HG03558 (cell line): Measurements from ENCODE around the gene STK17A.
A peak's percentile ranks its signal among the peaks of the same experiment; 100 is the strongest.

Experiments used
- ATAC-seq: cut with Tn5 transposase; IDR thresholded peaks from one replicate; pipeline ENCODE4 v1.9.1; 2021; ENCODE audit warnings: moderate number of reproducible peaks; ENCODE audit not compliant: unreplicated experiment; ENCODE audit errors: extremely low read depth

STK17A gene

DNA sequence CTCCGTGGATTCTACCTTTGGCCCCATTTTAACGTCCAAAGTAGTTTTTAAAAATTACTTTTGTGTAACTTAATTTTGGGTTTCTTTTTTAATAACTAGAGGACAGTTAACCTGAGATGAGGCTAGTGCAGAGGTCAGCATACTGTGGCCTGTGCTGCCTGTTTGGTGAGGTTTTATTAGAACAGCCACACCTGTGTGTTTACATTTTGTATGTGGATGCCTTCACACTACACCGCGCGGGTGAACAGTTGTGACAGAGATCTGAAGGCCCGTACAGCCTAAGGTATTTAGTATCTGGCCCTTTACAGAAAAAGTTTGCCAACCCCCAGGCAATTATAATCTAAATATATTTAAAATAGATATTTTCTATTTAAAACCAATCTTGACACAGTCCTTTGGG, 46.9 kb downstream of the STK17A start:
- no peak for ATAC-seq

DNA sequence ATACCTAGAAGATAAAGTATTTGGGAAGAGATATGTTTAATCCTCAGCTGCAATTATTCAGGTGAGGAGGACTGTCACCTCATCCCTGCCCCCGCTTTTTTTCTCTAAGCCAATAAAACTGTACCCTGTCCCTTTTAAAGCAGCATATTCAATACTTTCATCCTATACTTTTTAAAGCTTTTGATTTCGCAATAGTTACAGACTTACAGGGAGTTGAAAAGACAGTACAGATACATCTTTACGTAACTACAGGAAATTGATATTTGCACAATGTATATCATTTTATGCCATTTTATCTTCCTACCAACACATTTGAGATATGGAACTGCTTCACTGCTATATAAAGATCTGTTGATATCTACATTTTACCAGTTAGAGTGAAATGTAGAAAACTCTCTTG, 47.6 kb downstream of the STK17A start:
- no peak for ATAC-seq

DNA sequence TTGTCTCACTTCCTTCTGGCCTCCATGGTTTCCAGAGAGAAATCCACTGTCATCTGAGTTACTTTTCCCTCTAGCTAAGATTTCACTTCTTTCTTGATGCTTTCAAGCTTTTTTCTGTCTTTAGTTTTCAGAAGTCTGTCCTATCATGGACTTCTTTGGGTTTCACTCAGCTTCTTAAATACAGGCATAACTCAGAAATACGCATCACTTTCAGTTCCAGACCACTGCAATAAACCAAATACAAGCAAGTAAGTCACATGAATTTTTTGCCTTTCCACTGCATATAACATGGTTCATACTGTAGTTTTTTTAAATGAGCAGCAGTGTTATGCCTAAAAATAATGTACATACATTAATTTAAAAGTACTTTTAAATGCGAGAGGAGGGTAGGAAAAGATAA, 48.7 kb downstream of the STK17A start:
- ATAC-seq, result no peak

DNA sequence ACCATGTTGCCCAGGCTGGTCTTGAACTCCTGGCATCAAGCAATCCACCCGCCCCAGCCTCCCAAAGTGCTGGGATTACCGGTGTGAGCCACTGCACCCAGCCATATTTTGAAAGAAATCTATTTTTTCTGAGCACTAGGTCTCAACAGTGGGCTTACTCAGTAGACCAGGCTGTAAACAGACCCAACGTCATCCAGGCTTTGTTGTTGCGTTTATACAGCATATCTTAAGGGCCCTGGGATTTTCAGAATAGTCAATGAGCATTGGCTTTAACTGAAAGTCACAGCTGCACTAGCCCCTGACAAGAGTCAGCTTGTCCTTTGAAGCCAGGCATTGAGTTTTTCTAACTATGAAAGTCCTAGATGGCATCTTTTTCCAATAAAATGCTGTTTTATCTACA, 49.8 kb downstream of the STK17A start:
- no peak for ATAC-seq

DNA sequence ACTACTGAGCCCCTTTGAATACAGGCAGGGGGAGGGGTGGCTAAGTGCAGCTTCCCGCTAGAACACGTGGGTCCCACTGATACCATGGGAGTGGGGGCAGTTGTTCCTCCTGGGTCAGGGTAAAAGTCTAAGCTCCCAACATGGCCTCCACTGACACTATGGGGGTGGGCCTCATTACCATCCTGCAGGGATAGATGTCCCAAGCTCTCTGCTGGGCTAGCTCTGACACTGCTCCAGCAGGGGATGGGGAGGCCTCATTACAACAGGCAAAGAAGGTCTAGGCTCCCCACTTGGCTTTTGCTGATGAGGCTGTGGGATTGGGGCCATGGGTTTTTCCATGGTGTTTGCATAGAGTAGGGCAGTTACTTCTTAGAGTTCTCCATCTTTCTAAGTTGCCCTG, 51.5 kb downstream of the STK17A start:
- ATAC-seq, result no peak

DNA sequence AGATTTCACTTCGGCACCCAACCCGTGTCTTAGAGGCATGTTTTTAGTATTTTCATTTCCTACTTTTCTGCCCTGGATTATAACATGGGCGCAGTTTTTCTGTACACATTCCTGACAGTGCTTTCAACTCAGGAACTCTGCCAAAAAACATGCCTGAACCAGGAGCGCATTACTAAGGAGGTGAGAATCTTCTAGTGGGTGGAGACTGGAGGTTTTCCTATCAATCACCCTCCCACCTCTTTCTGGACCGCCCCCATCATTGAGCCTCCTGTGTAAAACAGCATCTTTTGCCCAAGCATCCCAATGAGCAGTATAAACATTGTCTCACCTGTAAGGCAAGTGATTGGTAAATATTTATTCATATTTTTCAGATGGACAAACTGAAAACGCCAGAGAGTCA, 53.2 kb downstream of the STK17A start:
- ATAC-seq, result no peak

DNA sequence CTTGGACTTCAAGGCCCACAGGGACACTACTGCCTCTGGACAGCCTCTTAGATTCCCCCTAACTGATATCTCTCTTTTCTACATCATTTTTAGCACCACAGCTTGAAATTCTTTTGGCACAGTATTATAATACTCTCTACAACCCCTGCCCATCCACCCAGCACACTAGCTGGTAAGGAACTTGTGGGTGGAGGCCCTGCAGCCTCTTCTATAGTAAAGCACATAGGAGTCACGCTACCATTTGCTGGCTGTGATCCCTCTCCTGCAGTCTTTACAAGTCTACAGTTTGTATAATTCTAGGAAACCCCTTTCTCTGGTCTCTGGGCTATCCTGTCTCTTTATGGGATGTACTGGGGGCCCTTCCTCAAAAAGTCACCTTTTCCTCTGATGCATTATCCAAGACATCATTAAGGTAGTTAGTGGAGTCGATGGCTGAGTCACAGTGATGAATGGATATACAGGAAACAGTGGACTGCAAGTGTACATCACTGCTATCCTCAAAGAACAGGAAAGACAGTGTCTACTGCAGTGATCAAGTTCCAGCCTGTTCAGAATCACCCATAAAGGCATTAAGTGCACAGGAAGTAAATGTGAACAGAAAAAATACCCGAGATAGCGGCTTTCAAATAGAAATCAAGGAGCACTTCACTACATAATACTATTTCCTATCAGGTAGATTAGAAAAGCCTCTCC, 54.4 kb downstream of the STK17A start:
- ATAC-seq, result no peak

DNA sequence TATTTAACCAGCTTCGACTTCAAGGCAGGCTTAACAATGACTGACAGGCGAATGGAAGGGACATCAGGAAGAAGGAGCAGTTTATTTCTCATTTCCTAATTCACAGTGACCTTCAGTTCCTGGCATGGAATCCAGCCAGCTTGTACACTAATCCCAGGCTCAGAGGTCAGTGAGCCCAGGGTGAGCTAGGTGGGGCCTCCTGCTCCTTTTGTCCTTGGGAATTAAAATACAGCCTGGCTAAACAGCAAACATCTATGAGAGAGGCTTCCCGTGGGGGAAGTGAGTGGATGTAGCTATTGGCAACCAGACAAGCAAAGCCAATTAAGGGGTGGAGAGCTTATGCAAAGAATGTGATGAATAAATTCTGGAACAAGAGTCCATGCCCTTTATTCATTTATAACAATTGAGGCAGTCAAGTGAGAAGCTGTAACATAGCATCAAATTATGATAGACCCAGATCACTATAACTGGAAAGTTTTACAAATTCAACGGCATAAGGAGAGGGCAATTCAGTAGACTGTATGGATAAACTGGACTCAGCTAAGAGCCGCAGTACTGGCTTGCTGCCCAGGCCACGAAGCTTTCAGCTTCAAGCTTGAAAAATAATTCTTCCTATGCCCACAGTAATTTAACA, 57.1 kb downstream of the STK17A start:
- no peak for ATAC-seq

DNA sequence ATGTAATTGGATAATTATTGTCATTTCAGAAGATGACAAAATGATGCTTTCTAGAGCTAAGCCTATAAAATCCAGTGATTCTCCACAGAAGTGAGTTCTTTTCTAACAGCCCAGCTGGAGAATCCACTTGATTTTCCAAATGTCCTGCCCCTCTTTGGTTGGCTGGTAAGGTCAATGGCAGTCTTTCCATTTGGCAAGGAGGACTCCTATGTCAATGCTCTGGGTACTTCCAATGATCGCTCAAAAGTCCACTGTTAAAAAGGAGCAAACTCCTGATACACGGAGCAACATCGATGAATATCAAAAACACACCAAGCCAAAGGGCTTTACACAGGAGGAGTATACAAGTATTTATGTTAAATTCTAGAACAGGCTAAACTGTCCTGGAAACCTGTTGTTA, 57.8 kb downstream of the STK17A start:
- ATAC-seq, result no peak

DNA sequence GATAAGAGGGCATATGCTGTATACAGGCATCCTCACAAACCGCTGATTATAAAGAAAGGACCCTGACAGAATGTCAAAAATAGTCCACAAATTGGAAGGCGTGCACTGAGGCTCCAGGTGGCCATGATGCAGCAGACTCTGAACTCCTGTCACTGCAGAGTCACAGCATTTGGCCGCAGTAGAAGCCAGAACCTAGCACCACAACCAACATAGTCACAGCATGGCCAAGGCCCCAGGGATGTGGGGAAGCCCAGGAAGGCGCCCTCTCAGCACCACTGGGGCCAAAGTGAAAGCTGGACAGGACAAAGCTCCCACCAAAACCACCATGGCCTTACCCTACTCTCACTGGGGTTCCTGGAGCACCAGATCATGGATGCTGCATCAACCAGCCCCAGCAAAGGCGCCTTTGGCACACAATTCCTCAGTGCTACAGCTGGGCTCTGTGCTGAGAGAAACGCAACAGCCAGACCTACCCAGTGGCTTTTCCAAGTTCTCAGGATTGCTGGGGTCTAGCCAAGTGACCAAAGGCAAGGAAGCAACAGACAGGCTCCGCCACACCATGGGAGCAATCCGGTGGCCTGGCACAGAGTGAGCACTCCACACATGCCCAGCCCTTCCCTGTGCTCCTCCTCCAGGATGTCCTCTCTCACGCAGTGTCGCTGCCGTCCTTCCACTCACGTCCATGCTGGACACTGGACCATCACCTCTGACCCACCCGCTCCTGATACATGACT, 60.2 kb downstream of the STK17A start:
- no peak for ATAC-seq

DNA sequence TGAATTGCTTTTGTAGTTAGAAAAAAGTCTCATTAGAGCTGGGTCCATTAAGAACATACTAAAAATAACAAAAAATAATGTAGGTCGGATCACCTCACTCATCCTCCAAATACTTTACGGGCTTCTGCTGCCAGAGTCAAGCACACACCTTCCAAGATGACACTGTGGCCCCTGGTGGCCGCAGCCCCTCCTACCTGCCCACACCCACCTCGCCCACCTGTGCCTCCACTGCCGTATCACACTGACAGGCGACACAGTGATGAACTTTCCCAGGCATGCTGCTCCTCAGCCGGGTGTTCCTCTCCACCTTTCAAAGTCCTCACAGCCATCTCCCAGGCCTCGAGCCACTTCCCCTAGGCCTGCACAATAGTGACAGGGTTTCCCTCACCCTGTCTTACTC, 60.9 kb downstream of the STK17A start:
- no peak for ATAC-seq

DNA sequence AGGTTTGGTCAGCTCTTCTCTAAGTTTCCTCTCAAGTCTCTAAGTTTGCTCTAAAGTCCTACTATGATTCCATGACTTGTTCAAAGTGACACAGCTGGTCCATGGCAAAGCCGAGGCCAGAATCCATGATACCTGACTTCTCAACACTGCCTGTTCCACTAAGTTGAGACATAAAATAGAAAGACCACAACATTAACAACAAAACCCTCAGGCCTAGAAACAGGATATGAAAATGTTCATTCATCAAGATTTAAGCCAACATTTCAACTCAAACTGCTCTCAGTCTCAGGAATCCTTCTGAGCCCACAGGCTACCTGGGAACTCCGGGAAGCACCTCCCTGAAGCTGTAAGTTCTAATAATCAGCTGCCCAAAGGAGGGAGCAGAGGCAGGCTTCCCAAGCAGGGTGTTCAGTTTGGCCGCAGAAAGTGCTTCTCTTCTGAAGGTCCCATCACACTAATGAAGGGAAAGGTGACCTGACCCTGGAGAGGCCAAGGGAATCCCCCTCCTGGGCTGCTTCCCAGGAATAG, 62.9 kb downstream of the STK17A start:
- ATAC-seq, result no peak

DNA sequence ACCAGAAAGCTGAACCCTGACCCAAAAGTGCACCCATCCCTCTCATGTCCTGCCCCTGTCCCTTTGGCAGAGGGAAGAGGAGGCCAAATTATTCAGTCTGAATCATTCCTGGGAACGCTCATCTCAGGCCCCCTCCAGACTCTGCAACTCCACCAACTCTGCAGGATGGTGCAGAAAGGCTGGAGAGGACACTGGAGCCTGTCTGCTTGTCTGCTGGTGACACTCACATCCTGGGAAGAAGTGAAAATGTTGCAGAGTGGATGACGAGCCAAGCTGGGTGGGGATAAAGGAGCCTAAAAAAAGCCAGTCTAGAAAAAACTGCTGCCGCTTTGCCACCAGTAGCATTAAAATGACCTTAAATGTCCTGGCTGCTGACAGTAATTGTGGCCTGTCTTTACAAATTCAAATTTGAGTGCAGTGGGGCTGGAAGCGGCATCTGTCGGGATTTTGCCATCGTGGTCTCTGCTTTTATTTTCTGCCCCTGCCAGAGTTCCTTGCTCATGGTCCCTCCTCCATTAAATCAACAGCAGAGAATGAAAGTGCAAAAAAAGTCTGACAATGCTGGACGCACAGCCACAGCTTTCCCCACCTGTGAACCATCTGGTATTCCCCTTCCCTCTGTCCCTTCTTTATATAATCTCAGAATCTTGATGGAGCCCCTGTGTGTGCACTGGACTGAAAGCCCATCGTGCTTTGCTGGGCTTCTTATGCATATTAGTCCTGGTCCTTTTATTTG, 63.9 kb downstream of the STK17A start:
- no peak for ATAC-seq

DNA sequence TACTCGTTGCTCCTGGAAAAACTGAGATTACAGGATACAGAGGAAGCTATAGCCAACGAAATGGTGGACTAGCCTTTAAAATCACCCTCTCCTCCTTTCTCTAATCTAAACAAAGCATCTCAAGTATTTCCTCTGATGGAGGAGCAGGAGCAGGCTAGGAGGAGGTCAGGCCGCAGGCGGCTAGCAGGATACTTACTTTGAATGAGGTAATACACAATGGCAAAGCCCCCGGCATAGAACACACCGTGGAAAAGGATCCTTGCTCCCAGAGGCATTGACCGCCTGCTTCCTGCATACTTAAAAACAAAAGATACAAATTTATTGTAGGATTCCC, 64.4 kb downstream of the STK17A start:
- ATAC-seq, result no peak

DNA sequence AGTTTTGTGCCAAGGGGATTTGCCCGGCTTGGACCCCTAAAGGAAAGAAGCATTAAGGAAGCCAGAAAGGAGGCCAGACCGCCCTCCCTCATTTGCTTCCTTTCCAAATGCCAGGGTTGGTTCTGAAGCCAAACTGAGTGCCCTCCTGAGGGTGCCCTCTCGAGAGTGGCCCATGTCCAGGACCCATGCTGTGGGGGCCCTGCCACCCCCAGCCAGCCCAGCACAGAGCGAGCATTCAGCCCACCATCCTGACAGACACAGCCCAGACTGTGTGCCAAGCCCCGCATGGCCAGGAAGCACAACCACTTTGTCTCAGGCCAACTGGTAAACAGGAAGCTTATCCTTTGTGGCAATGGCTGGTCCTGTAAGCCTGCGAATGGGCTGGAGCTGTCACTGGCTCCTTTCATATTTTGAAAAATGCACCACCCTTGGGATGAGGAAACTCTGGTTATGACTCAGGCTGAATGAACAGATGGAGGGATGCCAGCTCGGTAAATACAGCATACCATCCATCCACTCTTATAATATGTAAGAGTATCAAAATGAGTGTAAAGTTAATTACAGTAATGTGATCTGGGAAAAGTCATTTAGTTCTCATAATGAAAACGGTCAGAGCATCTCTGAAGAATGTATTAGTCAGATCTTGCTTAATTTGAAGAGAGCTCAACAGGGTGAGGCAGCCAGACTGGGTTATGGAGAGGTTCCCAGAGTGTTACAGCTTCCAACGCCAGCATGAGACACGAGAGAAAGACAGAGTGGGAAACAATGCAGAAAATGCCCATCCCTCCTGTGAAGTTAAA, 65.0 kb downstream of the STK17A start:
- no peak for ATAC-seq

DNA sequence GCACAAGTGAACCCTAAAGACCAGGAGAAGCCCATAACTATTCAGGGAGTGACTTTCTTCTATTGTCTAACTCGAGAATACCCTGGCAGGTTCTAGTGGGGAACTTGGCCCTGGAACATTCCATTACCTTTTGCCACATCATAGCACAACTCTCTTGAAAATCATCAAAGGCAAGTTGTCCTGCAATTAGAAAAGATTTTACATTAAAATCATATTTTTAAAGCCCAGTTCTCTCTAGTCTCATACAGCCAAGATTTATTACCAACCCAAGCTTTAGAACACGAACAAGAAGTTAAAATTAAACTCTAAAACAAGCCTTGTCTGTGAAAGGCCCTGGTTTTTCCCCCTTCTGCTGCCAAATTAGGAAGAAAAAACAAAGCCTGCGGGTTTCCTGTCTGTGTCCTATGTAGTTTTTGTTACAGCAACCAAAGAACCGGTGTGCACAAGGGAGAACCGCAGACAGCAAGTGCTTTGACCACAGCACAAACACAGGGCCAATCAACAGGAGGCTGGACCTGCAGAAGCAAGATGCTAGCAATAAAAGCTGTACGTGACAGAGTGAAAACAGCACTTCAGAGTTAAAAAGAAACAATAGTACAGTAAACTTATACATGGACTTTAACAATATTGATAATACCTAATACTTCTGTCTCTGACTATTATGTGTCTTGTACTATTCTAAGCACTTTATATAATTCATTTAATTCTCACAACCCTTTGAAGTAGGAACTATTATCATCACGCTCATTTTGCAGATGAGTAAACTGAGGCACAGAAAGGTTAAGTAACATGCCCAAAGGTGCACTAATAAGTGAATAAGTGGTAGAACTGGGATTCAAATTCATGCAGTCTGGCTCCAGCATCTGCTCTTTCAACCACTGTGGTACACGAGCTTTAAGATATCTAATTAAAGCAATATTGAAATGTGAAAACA, 65.8 kb downstream of the STK17A start:
- ATAC-seq, result peak; percentile 44

DNA sequence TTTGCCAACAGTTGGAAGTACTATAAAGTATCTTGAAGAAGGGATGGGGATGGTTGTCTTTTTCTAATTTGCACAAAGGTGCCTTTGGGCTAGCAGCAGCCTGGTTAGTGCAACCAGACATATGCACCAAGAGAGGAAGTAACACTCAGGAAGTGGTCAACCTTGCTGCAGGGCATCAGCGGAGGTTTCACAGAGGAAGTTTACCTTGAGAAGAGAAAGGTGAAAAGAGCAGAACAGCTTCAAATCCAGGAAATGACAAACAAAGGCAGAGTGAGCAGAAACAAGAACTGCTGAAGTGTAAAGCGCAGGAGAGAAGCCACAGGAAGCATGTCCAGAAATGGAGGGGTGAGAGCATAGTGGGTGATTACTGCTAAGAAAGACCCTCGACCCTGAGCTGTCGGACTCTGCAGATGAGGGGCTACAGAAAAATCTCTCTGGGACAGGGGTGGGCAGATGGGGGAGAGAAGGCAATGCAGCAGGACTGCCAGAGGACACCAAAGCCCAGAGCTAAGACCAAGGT, 66.9 kb downstream of the STK17A start:
- ATAC-seq, result peak; percentile 49

DNA sequence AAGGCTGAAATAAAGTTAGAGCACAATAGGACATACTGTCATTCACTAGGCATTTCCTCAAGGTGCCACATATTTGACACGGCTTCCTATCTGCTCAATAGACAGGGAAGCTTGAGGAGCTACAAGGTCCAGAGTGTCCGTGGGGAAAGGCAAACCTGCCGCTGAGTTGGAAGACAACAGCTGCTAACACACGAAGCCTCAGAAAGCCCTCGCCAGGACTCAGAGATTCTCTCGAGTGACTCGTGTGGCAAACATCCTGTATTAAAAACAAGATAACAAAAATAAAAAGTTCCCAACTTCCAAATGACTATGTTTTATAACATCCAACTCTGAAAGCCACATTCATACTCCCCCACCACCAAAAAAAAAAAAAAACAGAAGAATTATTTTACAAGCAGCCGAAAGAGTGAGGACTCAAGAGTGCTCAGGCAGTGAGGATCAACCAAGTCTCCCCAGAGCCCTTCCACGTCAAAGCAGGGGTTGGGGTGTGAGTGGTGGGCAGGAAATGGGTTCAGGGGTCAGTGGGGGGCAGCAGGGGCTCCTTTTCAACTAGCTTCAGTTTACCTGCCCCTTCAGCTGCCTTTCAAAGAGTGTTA, 67.6 kb downstream of the STK17A start:
- ATAC-seq, result no peak
